Limb (tissue), 2 donors: ENCODE data around the gene PRR29.

ENCODE experiments used
- DNase-seq, 2 donors: peaks; one replicate each; pipeline ENCODE4 v3.0.0-alpha.2; 2016; ENCODE audit errors: extremely low spot score in 2 of 2

The PRR29 gene

DNA sequence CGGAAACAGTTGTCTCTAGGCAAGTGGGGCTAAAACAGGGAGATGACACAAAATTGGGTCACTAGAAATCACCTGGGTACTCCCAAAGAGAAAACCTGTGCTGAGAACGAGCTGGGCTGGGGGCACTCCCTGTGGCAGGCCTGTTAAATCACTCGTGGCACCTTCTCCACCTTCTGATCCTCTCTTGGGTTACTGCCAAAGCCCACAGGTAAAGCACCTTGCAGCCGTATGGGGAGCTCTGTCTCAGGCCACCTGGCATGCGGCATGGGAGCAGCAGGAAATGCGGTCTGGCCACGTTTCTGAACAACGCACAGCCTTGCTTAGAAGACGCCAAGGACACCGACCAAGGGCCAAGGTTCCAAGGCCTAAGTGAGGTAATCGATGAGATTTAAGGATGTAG lies 43.8 kb downstream of the PRR29 start:
- DNase-seq, result no peak

- no peak for DNase-seq
These were observed 44.7 kb downstream of the PRR29 start for GRCh38 chr17:64042700-64043485.

DNA sequence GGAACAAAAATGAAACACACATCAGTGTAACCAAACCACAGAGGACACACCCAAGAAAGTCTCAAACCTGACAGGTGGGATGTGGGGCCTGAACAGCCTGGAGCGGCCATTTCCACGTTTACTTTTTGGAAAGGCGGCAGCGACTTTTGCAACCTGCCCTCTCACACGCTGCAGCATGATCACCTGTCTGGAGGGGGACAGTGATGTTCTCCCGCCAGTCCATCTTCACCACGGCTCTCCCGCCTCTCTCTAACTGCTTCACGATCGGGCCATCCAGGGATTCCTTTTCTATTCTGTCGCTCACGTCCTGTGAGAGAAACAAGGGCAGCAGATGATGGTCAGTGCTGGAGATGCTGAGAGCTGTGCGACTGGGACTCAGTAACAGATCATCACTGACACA lies 47.0 kb downstream of the PRR29 start:
- no peak for DNase-seq

DNA sequence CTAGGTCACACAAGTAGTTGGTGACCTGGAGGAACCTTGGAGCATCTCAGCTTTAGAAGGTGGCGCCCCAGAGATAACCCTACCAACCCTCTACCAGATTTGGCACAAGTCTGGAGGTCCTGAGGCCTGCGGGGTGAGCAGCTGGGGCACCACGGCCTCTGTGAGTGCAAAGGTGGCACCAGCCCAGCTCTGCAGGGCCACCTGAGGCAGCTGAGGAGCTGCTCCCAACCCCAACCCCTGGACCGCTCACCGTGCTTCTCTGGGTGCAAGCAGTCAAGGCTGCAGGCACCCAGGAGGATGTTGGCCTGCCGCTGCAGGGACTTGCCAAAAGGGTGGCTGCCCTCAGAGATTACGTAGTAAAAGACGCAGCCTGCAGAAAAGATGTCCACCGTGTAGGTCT lies 50.7 kb downstream of the PRR29 start:
- DNase-seq, result no peak

GRCh38 chr17:64051153-64051552 lies 53.0 kb downstream of the PRR29 start:
- no peak for DNase-seq

DNA sequence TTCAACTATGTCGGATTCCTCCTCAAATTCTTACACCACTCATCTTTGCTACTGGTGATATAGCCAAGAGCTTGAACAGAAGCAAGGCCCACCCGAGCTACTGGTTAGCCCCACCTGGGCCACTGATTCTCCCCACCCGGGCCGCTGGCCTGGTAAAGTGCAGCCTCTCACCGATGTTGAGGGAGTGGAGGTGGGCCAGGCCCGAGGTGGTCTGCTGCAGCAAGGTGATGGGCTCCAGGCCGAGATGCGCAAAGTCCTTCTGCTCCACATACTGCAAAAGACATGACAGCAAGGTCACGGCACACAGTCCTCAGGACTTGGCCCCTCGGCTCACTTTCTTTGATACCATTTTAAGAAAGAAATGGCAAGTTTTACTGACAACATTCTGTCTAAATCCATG lies 55.0 kb downstream of the PRR29 start:
- no peak for DNase-seq
